Skin epidermis (tissue), 12 donors: Measurements from ENCODE around the gene ZNF688.
"Not testable (repeated sequence)": the region's sequence is repeated elsewhere in the genome, so short reads cannot be mapped to it uniquely, and the experiment has no call there.

Source experiments
- H3K27ac ChIP-seq, 21 experiments: fragments of 200-600 bp; sonication (generic) in 11 of 21; one replicate each; pipeline ENCODE4 v1.5.0; 2020; ENCODE audit warnings: mild to moderate bottlenecking in 3 of 21, inconsistent platforms in 2 of 21, moderate library complexity in 2 of 21
- H3K4me3 ChIP-seq, 7 experiments: fragments of 200-600 bp; sonication (generic) in 2 of 7; one replicate each; pipeline ENCODE4 v1.5.0; 2020; ENCODE audit warnings: inconsistent platforms in 2 of 7, mild to moderate bottlenecking in 2 of 7, moderate library complexity in 1 of 7

Gene ZNF688

GRCh38 chr16:30571445-30572322 is at the start of gene ZNF688:
TSS of gene ZNF688 (minus strand) at chr16:30571714. CDS start at chr16:30571629, 85 bp downstream.
- Histone ChIP-seq H3K4me3 (peak within 1 kb of the TSS; percentile 37 to 84 (median 66)), H3K27ac (peak within 1 kb of the TSS; percentile 91 to 100 (median 98))

DNA sequence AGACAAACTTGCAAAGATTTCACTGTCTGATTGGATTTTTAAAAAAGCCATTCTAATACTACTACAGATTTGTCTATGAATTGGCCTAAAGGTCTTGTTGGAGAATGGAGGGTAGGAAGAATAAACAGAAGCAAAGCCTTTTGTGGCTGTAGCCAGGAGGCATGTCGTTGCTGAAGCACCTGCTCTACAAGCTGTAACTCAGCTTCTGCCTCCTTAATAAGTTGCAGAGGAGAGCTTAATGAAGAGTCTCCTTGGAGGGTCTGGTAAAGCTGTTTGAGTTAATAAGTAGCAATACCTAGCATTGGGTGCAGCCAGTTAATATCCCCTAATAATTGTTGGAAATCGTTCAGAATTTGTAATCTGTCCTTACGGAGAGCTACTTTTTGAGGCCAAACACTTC is 48.7 kb upstream of the ZNF688 start:
- H3K27ac ChIP-seq = no peak overlapping the region
- H3K4me3 ChIP-seq = no peak overlapping the region

DNA sequence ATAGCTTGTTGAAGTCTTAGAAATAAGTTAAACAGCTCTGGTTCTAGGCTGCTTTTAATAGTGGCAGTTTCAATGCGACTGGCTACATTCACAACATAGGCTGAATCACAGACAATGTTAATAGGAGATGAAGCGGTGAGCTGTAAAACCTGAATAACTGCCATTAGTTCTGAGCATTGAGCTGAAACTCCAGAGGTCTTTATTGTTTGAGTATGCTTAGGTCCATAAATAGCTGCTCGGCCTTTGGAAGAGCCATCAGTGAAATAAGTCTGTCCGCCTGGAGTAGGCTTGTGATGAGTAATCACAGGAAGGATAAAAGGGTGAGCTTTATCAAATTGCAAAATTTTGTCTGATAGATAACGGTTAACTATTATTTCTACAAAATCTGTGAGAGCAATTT is 48.1 kb upstream of the ZNF688 start:
- Histone ChIP-seq H3K4me3 (no peak overlapping the region), H3K27ac (peak overlapping the region in 1 of 21 experiments; percentile 17)

DNA sequence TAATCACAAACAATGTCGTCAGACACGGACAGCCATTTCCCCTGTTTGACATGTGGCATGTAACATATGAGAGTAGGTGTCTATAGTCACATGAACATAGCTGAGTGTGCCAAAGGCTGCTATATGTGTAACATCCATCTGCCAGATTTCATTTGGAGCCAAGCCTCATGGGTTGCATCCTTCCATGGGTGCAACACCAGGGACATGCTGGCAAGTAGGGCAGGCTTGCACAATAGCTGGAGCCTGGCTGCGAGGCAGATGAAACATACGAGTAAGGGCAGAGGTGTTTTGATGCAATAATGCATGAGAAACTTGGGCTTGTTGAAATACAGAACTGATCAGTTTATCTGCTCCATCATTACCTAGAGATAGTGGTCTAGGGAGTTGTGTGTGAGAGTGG is 47.7 kb upstream of the ZNF688 start:
- peak overlapping the region in 1 of 21 experiments; percentile 17 for H3K27ac ChIP-seq
- no peak overlapping the region for H3K4me3 ChIP-seq

GRCh38 chr16:30615358-30616091 is 44.0 kb upstream of the ZNF688 start:
- Histone ChIP-seq H3K4me3 (no peak overlapping the region), H3K27ac (no peak overlapping the region)

DNA sequence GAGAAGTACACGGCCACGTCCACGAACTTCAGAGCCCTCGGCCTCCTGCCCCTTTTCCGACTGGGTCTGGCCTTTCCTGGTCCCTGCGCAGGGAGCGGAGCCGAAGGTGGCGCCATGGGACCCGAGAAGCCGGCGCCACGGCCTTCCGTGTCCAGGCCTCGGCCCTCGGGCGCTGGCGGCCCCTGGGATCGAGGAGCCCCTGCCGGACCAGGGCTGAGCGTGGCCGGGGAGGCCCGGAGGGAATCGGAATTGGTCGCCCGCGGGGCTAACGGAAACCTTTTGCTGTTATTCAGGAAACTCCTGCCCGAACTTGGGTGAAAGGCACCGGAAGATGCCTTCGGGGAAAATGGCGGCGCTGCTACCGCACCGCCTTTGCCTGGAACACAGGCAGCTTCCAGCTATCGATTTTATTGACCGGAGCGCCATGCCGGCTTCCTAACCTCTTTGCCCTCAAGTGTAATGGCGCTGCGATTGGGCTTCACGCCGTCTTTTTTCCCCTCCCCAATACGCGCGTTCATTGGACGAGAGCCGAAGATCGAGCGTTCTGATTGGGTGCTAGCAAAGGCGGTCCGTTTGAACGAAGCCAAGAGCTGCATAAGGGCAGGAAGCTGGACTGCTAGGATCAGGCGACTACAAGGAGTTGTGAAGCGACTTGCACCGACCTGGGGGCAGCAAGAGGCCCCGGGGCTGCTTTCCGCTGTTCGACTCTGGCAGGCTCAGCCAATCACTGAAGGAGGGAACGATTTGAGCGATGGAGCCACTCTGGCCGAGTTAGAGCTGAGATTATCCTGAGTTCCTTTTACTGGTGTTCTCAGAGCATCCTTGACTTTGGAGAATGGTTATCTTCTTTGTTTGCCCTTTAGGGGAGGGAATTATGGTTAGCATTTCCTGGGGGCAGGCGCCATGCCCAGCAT is 38.7 kb upstream of the ZNF688 start, which contains the start of gene ZNF689:
ZNF689 (minus strand) TSS at position 464 of the 914 bp plus-strand sequence; CDS start at position 116, 348 bp downstream.
- H3K27ac ChIP-seq = peak within 1 kb of the TSS; percentile 91 to 100 (median 97)
- H3K4me3 ChIP-seq = peak within 1 kb of the TSS; percentile 68 to 95 (median 79)

DNA sequence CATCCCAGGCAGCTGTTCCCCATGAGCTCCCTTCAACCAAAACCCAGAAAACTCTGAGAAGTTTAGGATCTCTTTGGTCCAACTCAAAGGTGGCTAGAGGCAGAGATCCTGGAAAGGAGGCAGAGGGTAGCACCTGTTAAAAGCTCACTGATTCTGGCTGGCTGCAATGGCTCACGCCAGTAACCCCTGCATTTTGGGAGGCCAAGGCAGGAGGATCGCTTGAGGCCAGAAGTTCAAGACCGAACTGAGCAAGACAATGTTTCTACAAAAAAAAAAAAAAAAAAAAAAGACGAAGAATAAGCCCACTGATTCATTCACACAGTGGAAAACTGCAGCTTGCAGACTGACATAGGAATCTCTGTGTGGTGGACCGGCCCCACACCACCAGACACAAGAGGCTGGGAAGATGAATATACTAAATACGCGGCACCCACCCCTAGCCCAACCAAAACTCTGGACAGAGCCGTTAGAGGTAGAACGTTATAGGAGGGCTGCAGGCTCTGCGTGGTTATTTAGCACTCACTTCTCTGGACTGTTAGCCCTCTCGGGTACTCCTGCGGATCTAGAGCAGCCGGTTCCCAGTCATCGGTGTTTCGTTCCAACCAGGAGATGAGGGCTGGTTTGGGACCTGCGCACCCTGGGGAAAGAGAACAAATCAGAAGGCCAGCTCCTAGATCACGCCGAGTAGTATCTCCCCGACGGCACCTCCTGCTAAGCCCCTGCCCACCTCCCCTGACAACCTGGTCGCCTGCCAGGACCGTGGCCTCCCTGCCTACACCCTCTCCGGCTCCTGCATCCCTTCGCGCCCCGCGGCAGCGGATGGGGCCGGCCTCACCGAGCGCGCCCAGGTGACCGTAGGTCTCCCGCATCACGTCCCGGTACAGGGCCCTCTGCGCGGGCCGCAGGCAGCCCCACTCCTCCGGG is 37.8 kb upstream of the ZNF688 start:
- Histone ChIP-seq H3K27ac (peak overlapping the region; percentile 91 to 100 (median 97)), H3K4me3 (peak overlapping the region; percentile 68 to 95 (median 79))

DNA sequence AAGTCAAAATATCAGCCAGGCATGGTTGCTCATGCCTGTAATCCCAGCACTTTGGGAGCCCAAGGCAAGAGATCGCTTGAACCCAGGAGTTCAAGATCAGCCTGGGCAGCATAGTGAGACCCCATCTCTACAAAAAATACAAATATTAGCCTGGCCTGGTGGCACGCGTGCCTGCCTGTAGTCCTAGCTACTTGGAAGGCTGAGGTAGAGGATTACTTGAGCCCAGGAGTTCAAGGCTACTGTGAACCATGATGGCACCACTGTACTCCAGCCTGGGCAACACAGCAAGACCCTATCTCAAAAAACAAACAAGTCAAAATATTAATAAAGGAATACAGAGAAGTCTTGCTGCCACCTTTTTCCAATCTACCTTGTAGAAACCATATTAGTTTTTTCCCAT is 34.5 kb upstream of the ZNF688 start:
- H3K4me3 ChIP-seq = no peak overlapping the region
- H3K27ac ChIP-seq = peak overlapping the region in 3 of 21 experiments; percentile 4 to 54 (median 9)

DNA sequence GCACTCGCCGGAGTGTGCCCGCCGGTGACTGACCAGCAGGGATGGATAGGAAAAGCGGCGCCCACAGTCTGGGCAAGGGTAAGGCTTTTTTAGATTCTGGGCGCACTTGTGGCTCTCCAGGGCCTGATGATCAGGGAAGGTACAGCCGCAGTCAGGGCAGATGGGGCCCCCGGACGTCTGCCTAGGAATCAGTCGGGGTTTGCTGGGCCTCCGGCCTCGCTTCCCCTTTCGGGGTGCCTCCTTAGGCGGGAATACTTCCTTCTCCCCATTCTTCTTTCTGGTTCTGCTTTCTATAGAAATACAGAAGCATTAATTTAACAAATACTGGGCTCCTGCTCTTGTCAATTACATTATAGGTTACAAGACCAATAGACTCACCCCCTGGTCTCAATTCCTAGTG is 33.6 kb upstream of the ZNF688 start:
- peak overlapping the region in 6 of 21 experiments; percentile 17 to 54 (median 46) for H3K27ac ChIP-seq
- no peak overlapping the region for H3K4me3 ChIP-seq

- peak overlapping the region in 6 of 21 experiments; percentile 32 to 66 (median 52) for H3K27ac ChIP-seq
These were observed 32.9 kb upstream of the ZNF688 start for GRCh38 chr16:30604316-30604947.

GRCh38 chr16:30603945-30604315 is 32.4 kb upstream of the ZNF688 start:
- Histone ChIP-seq H3K4me3 (no peak overlapping the region), H3K27ac (peak overlapping the region in 8 of 21 experiments; percentile 22 to 68 (median 49))

More at GRCh38 chr16:30604316-30604947, 32.9 kb upstream of the ZNF688 start:
- no peak overlapping the region for H3K4me3 ChIP-seq

DNA sequence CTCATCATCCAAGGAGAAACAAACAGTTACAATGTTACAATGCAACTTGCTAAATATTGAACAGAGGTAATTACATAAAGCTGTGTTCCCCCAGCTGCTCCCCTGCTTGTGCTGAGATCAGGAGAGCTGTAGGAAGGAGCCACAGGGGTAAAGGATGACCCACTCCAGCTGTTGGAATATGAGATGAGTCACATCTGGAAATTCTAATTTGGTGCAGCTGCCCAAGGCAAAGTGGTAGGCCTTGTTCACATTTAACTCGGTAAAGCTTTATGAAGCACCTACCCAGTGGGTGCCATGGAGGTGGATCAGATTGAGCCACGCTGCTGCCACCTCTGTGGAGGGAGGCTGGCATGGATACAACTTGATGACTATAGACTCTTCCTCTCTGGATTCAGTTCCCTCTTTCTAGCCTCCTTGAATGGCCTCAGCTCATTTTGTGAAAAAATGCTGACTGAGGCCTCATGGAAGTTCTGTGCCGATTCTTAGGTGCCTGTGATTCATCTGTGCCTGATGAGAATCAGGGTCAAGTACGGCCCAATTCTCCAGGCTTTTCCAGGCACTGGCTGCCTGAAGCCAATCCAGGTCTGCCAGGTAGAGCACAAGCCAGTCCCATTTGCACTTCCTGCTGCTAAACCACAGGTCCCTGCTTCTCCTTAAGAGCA is 31.2 kb upstream of the ZNF688 start:
- peak overlapping the region in 16 of 21 experiments; percentile 18 to 71 (median 54) for H3K27ac ChIP-seq

GRCh38 chr16:30601966-30602365 is 30.5 kb upstream of the ZNF688 start:
- peak overlapping the region in 7 of 21 experiments; percentile 40 to 68 (median 64) for H3K27ac ChIP-seq

More for the DNA sequence above, 31.2 kb upstream of the ZNF688 start:
- no peak overlapping the region for H3K4me3 ChIP-seq

DNA sequence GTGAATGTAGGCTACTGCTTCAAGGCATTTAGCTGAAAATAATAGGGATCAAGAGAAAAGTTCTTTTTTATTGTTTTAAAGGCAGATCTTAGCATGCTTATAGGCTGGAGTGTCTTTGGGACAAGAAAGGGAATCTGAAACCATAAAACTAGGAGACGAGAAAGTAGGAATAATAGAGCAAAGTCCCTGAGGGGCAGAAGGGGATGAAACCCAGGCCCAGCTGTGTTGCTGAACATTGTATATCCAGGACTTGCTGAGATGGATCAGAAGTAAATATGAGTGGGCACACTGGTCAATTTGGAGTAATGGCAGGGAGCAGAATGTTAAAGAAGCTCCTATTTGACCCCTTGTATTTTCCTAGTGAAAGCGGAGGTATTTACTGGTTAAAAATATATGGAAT is 29.4 kb upstream of the ZNF688 start:
- Histone ChIP-seq H3K27ac (no peak overlapping the region), H3K4me3 (no peak overlapping the region)

More at GRCh38 chr16:30601966-30602365, 30.5 kb upstream of the ZNF688 start:
- H3K4me3 ChIP-seq = no peak overlapping the region

GRCh38 chr16:30600215-30600614 is 28.7 kb upstream of the ZNF688 start:
- H3K4me3 ChIP-seq = no peak overlapping the region

GRCh38 chr16:30592871-30593270 is 21.4 kb upstream of the ZNF688 start:
- no peak overlapping the region for H3K27ac ChIP-seq

More at GRCh38 chr16:30600215-30600614, 28.7 kb upstream of the ZNF688 start:
- no peak overlapping the region for H3K27ac ChIP-seq

DNA sequence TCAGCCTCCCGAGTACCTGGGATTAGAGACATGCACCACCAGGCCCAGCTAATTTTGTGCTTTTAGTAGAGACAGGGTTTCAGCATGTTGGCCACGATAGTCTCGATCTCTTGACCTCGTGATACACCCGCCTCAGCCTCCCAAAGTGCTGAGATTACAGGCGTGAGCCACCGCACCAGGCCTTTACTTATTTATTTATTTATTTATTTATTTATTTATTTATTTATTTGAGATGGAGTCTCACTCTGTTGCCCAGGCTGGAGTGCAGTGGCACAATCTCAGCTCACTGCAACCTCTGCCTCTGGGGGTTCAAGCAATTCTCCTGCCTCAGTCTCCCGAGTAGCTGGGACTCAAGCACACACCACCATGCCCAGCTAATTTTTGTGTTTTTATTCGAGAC is 19.4 kb upstream of the ZNF688 start:
- not testable (repeated sequence) for H3K4me3 ChIP-seq, H3K27ac ChIP-seq

More at GRCh38 chr16:30592871-30593270, 21.4 kb upstream of the ZNF688 start:
- H3K4me3 ChIP-seq = no peak overlapping the region
